DND-41 (cell line): ENCODE results near the gene TXNRD1.

ENCODE experiments used
- ATAC-seq: fragments of 200-7000 bp; cut with Tn5 transposase; 3 replicates; pipeline ENCODE4 v1.9.1; 2021; ENCODE audit warnings: low read depth; ENCODE audit not compliant: insufficient read depth
- DNase-seq: peaks from one replicate; pipeline ENCODE4 v3.0.0-alpha.2; 2020
- H2AFZ ChIP-seq: 2 replicates; pipeline ENCODE4 v1.6.0; 2012; ENCODE audit warnings: low read depth, low read length
- H3K27ac ChIP-seq: 2 replicates; pipeline ENCODE4 v1.5.1; 2012; ENCODE audit warnings: low read length, inconsistent platforms
- H3K27me3 ChIP-seq: fragments of 200-600 bp; sonication (generic); 2 replicates; pipeline ENCODE4 v1.6.0; 2012; ENCODE audit warnings: low read length, mild to moderate bottlenecking, inconsistent platforms; ENCODE audit not compliant: insufficient read depth, poor library complexity
- H3K36me3 ChIP-seq: 2 replicates; pipeline ENCODE4 v1.5.1; 2012; ENCODE audit warnings: low read length, inconsistent platforms; ENCODE audit not compliant: insufficient read depth
- H3K4me1 ChIP-seq: 2 replicates; pipeline ENCODE4 v1.5.1; 2012; ENCODE audit warnings: mild to moderate bottlenecking, low read length; ENCODE audit not compliant: insufficient read depth
- H3K4me2 ChIP-seq: 2 replicates; pipeline ENCODE4 v1.6.0; 2012; ENCODE audit warnings: mild to moderate bottlenecking, moderate library complexity, low read length, inconsistent platforms; ENCODE audit not compliant: insufficient read depth
- H3K4me3 ChIP-seq, 2 experiments: fragments of 200-600 bp in 1 of 2; shearing (Covaris generic) in 1 of 2; 2 replicates each; pipeline ENCODE4 v1.5.1; 2012 to 2016; ENCODE audit warnings: inconsistent platforms in 2 of 2, low read length in 2 of 2, mild to moderate bottlenecking in 2 of 2, low read depth in 1 of 2, moderate library complexity in 1 of 2
- H3K79me2 ChIP-seq: 2 replicates; pipeline ENCODE4 v1.6.0; 2012; ENCODE audit warnings: low read length, inconsistent platforms; ENCODE audit not compliant: insufficient read depth
- H3K9ac ChIP-seq: 2 replicates; pipeline ENCODE4 v1.6.0; 2012; ENCODE audit warnings: low read depth, mild to moderate bottlenecking, inconsistent platforms, low read length, moderate library complexity
- H3K9me3 ChIP-seq: 2 replicates; pipeline ENCODE4 v1.5.1; 2012; ENCODE audit warnings: low read length, moderate library complexity, mild to moderate bottlenecking, inconsistent platforms; ENCODE audit not compliant: insufficient read depth, severe bottlenecking
- H4K20me1 ChIP-seq: 2 replicates; pipeline ENCODE4 v1.6.0; 2012; ENCODE audit warnings: low read length; ENCODE audit not compliant: insufficient read depth
- EZH2 ChIP-seq: IDR thresholded peaks from 3 replicates; pipeline ENCODE4 v1.6.1; 2012; ENCODE audit warnings: borderline replicate concordance, low read depth, mild to moderate bottlenecking, moderate library complexity, low read length, inconsistent platforms; ENCODE audit not compliant: severe bottlenecking
- TF ChIP-seq, protein P1 (sequence below): IDR thresholded peaks from 2 replicates; pipeline ENCODE4 v1.5.1; 2012; ENCODE audit warnings: borderline replicate concordance, low read length, moderate library complexity, mild to moderate bottlenecking; ENCODE audit not compliant: poor library complexity, severe bottlenecking; ENCODE audit errors: extremely low read depth

TXNRD1 gene

DNA sequence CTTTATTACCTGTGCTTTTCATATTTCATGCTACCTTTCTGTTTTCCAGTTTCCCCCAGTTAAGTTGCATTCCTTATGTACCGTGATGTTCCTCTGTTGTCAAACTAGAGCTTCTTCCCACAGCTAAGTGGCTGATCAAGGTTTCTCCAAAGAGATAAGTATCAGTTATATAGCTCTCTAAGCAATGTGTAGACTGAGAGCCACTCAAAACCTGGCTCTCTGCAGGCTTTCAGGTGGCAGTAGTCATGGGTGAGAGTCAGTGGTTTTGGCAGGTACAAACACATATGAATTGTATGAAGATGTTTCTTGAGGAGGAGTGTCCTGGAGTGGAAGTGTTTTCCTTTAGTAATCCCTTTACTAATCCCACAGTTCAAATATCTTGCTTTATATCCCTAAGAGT, 28.4 kb downstream of the TXNRD1 start:
- H4K20me1 ChIP-seq: no peaks in the 10 kb centered on the region
- no peak overlapping the region for H2AFZ ChIP-seq
- H3K79me2 ChIP-seq: no peaks in the 10 kb centered on the region
- TF ChIP-seq, protein P1, sequence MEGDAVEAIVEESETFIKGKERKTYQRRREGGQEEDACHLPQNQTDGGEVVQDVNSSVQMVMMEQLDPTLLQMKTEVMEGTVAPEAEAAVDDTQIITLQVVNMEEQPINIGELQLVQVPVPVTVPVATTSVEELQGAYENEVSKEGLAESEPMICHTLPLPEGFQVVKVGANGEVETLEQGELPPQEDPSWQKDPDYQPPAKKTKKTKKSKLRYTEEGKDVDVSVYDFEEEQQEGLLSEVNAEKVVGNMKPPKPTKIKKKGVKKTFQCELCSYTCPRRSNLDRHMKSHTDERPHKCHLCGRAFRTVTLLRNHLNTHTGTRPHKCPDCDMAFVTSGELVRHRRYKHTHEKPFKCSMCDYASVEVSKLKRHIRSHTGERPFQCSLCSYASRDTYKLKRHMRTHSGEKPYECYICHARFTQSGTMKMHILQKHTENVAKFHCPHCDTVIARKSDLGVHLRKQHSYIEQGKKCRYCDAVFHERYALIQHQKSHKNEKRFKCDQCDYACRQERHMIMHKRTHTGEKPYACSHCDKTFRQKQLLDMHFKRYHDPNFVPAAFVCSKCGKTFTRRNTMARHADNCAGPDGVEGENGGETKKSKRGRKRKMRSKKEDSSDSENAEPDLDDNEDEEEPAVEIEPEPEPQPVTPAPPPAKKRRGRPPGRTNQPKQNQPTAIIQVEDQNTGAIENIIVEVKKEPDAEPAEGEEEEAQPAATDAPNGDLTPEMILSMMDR: no peak
- TF ChIP-seq EZH2: no peak
- H3K4me3 ChIP-seq: no peak overlapping the region
- no peaks in the 10 kb centered on the region for H3K9me3 ChIP-seq
- DNase-seq: no peak
- H3K36me3 ChIP-seq: no peaks in the 10 kb centered on the region
- no peak overlapping the region for H3K27ac ChIP-seq
- no peak overlapping the region for H3K4me2 ChIP-seq
- no peak overlapping the region for H3K9ac ChIP-seq
- no peaks in the 10 kb centered on the region for H3K27me3 ChIP-seq
- no peaks in the 10 kb centered on the region for H3K4me1 ChIP-seq
- no peak for ATAC-seq

DNA sequence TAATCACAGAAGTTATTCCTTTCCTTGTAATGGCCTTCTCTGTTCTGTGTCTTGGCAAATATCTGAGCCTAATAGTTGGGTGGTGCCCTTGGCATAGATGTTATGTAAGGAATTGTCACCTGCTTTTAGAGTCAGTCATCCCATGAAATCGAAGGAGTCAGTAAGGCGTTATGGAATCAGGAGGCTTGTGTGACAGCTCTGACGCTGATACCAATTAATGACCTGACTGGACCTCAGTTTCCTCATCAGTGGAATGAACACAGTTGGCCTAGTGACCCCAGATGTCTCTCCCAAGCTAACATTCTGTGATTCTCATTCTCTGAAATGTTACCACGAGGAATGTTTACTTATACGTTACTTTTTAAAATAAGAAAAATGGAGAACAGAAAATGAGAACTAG, 32.1 kb downstream of the TXNRD1 start:
- ATAC-seq (no peak), DNase-seq (no peak)
- no peaks in the 10 kb centered on the region for H3K4me1 ChIP-seq
- TF ChIP-seq EZH2: no peak
- TF ChIP-seq, protein P1: no peak
- H4K20me1 ChIP-seq: no peaks in the 10 kb centered on the region
- H3K27me3 ChIP-seq: no peaks in the 10 kb centered on the region
- no peaks in the 10 kb centered on the region for H3K36me3 ChIP-seq
- no peak overlapping the region for H3K9ac ChIP-seq
- no peaks in the 10 kb centered on the region for H3K9me3 ChIP-seq
- H3K27ac ChIP-seq: no peak overlapping the region
- no peaks in the 10 kb centered on the region for H3K79me2 ChIP-seq
- no peak overlapping the region for H2AFZ ChIP-seq
- H3K4me2 ChIP-seq: no peak overlapping the region
- no peak overlapping the region for H3K4me3 ChIP-seq

DNA sequence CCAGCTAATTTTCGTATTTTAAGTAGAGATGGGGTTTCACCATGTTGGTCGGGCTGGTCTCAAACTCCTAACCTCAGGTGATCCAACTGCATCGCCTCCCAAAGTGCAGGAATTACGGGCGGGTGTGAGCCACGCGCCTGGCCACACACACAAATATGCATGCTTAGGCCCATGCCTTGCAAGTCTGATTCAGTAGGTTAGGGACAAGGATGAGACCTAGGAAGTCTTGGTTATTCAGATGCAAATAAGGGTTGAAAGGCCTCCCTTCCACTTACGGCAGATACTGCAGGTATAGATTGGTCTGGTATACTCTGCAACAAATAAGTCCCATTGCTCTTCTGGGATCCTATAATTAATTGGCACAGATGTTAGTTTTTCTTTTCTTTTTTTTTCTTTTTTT, 32.9 kb downstream of the TXNRD1 start:
- H3K4me3 ChIP-seq: no peak overlapping the region
- no peak overlapping the region for H3K4me2 ChIP-seq
- H3K27ac ChIP-seq: no peak overlapping the region
- ATAC-seq (no peak), DNase-seq (no peak)
- H3K4me1 ChIP-seq: no peaks in the 10 kb centered on the region
- no peaks in the 10 kb centered on the region for H3K9me3 ChIP-seq
- H3K27me3 ChIP-seq: no peaks in the 10 kb centered on the region
- H2AFZ ChIP-seq: no peak overlapping the region
- H4K20me1 ChIP-seq: no peaks in the 10 kb centered on the region
- H3K79me2 ChIP-seq: no peaks in the 10 kb centered on the region
- no peaks in the 10 kb centered on the region for H3K36me3 ChIP-seq
- H3K9ac ChIP-seq: no peak overlapping the region
- TF ChIP-seq, protein P1: no peak
- TF ChIP-seq EZH2: no peak

DNA sequence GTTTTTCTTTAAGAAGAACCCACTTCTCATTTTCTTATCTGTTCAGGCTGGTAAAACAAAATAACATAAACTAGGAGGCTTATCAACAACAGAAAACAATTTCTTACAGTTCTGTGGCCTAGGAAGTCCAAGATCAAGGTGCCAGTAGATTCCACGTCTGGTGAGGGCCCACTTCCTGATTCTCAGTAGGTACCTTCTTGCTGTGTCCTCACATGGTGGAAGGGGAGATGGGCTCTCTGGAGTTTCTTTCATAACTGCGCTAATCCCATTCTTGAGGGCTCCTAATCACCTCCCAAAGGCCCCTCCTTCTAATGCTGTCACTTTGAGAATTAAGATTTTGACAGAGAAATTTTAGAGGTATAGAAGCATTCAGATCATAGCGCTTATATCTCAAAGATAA, 33.4 kb downstream of the TXNRD1 start:
- no peak for TF ChIP-seq EZH2
- TF ChIP-seq, protein P1: no peak
- Histone ChIP-seq H3K36me3 (no peaks in the 10 kb centered on the region), H4K20me1 (no peaks in the 10 kb centered on the region), H3K4me2 (no peak overlapping the region), H2AFZ (no peak overlapping the region), H3K4me1 (no peaks in the 10 kb centered on the region), H3K79me2 (no peaks in the 10 kb centered on the region), H3K27me3 (no peaks in the 10 kb centered on the region), H3K9me3 (no peaks in the 10 kb centered on the region), H3K9ac (no peak overlapping the region), H3K4me3 (no peak overlapping the region), H3K27ac (no peak overlapping the region)
- ATAC-seq (no peak), DNase-seq (no peak)
